Umbilical cord (tissue), 2 donors: ENCODE results near the gene CD44. TPM values are rescaled to one million over a fixed set of nuclear protein-coding genes. Genes with fewer than 3 reads are reported as not detected.

Experiments used
- DNase-seq: peaks from one replicate; pipeline ENCODE4 v3.0.0-alpha.2; 2015; ENCODE audit warnings: low spot score
- total RNA-seq: library from RNA; depleted of rRNA; stranded (reverse); fragments of >200 nt; gene quantifications from one replicate; pipeline ENCODE4 v1.2.3, GENCODE V29; 2014; ENCODE audit warnings: low replicate concordance; ENCODE audit not compliant: insufficient read depth

Gene CD44
- total RNA-seq, 1 donor from 2014 or later: 68.4 TPM

DNA sequence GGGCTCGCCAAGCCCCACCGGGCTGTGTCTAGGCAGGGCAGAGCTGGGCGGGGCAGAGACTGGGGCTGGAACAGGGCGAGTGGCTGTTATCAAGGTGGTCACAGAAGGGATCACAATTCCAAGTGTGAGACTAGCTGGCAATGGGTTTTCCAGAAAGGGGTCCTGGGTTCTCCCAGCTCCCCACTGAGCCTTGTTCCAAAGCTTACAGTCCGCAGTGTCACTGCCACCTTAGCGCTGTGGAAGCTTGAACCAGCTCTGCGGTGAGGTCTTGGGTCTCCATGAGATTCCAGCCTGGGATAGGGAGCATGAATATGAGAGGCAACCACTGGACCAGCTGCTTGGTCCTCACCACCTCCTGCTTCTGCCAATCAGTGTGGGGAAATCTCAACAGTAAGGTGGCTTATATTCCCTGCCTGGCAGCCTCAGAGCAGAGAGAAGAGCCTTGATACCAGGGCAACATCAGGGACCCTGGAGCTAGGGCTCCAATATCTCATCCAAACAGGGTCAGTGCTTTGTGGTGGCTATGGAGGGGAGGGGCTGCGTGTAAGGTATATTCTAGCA lies 831 bp downstream of the CD44 start:
- DNase-seq: no peak

DNA sequence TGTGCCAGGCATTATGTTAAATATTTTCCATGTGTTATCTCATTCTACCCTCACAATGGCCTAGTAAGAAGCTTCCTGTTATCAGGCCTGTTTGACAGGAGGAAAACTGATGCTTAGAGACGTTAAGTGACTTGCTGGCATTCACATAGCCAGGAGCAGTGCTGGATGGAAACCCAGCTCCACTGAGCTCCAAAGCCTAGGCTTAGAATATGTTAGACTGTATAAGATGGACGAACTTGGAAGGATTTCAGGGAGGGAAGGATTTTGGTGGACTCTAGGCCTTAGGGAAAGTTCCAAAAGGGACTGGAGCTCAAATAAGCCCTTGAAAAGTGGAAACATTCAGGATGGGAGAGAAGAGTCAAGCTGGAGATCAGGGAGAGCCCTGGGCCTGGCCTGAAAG lies 2.1 kb downstream of the CD44 start:
- DNase-seq: peak; percentile 51

DNA sequence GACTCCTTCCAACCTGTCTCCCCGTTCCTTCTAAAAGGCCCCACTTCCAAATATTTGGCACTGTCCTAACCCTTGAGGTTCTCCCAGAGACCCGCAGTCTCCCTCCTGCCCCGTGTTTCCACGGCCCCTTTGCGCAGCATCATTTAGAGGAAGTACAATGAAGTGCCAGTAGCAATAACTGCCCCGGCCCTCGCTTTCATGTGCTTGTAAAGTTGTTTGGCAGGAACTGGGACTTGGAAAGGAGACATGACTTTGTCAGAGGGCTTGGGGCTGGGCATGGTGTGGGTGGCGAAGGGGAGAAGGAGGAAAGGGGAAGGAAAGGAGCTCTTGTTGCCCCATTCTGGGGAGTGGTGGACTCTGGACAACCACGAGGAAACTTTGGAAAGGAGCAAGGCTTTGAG lies 2.6 kb downstream of the CD44 start:
- no peak for DNase-seq

DNA sequence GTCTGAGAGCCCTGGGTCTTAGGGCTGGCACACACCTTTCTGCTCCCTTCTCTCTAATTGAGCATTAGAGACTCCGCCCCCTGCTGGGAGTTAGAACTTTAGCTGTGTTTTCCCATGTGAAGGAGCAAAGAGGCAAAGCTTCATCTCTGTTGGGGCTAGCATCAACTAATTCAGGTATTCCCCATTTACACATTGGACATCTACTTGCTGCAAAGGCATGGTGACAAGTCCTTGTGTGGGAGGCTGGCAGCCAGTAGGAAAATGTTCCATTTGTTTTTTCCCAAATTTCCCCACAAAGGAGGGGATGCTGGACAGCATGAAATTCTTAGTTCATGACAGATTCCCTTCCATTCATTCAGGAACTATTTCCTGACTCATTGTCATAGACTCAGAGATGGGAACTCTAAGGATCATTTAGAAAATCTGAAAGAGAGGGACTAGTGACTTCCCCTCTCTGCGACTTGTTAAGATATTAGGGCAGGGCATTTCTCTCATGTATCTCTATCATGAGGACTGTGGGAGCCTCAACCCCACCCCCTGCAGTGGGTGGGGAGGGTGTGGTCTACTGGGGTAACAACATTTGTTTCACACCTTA lies 3.6 kb downstream of the CD44 start:
- no peak for DNase-seq

DNA sequence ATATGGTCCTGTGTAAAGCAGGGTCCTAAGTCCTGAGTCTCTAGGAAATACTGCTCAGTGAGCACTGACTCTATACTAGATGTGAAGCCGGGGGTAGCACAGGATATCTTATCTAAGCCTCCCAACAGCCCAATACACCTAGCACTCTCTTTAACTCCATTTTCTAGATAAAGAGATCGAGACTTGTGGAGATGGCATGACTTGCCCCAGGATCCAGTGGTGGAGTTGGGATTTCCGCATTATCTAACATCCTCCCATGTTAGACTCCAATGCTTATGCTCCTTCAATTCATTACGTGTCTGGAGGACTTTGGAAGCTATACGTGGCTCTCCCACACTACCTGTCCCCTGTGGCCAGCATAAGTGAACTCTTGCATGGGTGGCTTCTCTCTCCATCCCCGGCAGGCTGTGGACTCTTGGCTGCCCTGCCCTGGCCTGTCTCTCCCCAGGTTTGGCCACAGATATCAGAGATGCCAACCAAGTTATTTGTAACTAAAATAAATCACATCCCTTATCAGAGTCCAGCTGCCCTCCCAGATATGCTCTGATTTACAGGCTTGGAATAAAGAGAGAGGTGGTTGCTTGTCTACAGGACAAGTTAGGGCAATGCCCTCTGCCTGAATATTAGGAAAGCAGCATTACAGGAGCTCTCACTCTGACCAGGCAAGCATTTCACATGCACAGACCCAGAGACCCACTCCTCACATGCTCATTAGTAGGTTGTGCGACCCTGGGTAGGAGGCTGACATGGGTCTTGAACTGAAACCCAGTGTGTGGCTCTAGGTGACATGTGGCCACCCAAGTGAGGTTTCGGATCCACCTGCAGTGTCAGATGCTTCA lies 4.5 kb downstream of the CD44 start:
- no peak for DNase-seq

DNA sequence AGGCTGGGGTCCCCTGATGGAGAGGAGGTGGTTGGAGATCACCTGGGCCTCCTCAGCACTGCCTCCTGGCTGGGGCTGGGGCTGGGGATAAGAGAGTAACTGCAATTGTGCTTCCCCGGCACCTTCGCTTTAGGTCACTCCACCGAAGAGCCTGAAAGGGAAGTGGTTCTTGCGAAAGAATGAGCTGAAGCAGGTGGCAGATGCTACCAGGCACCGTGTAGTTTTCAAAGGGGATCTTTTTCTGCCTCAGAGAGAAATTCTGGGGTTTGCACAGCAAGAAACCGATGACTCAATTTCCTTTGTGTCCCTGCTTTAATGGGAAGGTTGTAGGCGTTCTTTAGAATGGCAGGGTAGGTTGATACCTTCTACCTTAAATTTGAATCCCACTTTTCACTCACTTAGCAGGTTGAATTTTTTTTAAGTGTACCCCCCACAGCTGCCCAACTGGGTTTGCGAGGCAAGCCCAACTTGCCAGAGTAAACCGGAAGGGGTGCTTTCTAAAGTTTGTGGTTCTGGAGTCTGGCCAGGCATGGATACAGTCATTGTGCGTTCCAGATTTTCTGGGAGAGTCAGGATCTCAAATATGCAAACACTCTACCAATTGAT lies 5.3 kb downstream of the CD44 start:
- no peak for DNase-seq

DNA sequence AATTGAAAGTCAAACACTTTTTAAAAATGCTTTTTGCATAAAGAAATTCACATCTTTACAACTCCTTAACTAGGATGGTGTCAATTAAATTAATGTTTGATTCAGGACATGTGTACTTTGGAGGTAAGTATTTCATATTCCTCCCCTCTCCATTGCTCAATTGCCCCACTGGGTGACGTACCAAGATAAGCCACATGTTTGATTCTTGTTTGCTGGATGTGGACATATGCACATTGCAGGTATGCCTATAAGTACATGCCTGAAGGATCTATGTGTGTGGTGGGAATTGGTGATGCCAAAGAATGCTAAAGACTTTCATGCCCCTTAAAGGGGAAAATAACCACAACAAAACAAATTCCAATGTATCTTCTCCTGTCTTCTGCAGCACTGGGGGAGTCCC lies 5.8 kb downstream of the CD44 start:
- no peak for DNase-seq

DNA sequence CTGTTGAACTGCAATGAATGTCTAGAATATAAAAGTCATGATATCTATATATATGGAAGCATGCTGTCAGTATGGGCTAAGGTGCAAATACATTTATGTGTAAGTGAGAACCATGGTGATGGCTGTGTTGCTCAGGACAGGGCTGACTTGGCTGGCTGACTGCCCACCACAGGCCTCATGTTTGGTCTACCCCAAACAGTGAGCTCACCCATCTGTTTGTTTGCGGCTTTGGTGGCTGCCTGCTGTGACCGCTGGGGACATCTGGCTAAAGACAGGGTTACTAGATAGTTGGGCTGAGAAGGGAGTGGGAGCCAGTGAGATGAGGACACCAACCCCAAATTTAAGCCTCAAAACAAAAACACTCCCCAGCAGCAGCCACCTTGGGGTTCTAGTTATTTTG lies 6.3 kb downstream of the CD44 start:
- no peak for DNase-seq

DNA sequence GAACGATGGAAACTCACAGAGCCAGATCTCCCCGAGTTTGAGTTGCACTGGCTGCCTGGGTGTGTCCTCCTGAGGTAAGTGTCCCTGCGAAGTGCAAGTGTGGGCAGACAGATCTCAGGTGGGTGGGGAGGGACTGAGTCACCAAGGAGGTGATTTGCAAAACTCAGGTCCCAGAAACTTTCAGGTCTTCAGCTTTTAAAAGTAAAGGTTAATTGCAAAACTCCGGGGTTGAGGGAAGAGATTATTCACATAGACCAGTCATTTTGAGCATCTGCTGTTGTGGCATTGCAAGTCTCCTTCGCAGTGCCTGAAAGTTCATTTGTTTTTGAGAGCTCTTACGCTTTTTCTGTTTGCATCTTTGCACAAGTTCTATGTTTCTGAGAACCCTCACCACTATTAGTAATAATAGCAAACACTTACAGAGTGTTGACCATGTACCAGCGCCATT lies 7.1 kb downstream of the CD44 start:
- no peak for DNase-seq

DNA sequence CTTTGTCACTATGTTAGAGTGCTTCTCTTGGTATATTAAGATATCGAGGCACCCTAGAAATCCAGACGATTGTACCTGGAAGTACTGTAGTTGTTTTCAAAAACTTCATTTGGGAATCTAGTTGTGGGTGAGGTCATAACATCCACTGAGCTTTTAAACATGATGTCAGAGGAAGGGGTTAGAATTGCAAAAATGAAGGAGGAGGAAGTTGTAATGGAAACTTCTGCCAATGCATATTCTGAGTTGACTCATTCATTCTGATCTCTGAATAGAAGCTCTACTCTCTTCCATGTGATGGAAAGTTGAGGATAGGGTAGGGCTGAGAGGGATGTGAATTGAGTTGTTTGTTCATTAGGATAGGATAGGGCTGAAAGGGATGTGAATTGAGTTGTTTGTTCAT lies 7.7 kb downstream of the CD44 start:
- no peak for DNase-seq

DNA sequence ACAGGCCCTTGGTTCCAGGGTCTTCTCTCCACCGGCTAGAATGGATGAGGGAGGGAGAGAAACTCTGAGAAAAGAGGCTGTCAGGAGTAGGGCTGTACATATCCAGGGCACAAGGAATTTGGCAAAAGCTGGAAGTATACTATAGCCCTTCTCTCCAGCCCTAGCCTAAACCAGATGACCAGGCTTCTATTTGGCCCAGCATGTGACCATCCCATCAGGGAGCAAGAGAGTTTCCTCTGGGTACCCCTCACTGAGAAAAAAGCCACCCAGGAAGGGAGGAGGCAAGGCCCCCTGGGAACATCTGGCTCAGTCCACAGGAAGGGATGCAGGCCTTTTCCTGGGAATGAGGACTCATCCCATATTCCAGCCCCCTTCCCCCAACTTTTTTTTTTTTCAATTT lies 8.3 kb downstream of the CD44 start:
- DNase-seq: no peak

DNA sequence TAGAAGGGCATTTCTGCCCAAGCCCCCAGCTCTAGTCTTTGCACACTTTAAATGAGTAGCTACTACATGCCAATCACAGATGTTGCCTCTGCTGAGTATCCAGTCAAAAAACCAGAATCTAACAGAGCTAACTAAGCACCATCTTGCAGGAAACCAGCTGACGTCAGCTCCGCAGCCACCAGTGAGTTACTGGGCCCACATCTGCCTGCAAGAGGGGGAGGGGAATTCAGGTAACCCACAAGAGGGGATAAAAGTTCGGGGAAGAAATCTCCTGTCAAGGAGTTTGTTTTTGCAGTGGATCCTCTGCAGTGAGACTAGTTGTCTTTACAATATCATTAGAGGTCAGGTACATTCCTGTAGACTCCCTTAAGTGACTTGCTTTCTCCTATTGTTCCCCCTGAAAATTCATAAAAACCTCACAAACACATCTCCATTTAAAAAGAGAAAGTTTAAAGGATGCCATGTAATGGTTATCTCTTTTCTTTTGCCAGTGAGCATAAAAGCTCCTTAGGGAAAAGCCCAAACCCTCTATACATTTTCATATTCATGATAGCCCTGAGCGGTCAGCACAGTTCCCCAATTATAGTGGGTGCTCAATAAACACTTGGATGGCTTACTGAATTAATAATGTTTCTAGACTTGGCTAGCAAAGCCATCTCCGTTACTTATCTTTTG lies 9.3 kb downstream of the CD44 start:
- no peak for DNase-seq

DNA sequence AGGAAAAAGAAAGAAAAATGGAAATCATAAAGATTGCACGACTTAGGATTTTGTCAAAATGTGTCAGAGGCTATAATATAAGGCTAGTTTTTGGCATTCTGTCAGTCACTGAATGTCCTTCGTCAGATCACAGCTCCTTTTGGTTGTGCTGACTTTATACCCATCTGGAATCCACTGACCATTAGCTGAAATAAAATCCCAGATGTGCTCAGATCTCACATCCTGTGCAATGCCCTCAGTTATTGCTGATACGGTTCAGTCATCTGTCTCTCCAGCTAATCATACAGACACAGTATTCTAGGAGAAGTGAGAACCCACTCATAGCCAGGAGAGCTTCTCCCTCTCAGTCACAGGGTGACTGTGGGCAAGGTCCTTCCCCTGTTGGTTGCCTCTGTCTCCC lies 11.5 kb downstream of the CD44 start:
- no peak for DNase-seq

DNA sequence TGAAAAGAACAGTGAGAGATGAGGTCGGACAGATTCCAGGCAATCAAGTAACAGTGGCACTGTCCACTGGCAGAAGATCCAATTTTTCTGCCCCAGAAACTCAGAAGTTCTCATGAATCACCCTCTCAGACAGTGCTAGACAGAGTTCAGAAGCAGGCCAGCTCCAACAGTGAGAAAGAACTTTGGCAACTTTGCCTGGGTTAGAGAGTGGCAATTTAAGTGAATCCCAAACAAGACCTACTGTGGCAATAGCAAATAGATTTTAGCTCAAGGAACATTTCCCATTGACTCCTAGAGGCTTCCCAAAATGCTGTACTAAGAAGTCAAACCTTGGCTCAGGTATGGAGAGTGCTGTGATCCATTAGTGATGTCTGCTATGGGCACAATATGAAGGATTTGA lies 12.3 kb downstream of the CD44 start:
- no peak for DNase-seq

DNA sequence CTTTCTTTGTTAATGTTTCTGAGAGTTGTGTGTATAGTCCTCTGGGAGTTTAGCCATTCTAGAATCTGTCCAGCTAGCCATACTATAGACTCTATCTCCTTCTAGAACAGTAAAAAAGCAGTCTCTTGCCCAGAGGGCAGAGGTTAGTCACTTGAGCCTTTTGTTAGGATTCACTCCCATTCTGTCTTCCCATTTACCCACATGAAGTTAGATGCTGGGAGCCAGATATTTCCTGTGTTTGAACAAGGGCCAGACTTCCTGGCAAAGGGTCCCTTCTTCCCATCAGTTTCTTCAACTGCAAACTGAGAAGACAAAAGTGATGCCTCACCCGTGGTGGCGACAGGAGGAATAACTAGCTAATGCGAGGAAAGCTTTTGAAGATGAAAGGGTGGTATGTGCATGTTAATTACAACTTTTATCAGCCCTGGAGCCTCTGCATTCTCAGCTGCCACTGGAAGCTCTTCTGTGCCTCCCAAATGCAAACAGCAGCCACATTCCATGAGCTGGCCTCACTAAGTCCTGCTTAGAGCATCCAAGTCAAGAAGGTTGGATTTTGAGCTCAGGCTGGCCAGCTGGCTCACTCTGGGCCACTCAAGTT lies 12.8 kb downstream of the CD44 start:
- DNase-seq: no peak

DNA sequence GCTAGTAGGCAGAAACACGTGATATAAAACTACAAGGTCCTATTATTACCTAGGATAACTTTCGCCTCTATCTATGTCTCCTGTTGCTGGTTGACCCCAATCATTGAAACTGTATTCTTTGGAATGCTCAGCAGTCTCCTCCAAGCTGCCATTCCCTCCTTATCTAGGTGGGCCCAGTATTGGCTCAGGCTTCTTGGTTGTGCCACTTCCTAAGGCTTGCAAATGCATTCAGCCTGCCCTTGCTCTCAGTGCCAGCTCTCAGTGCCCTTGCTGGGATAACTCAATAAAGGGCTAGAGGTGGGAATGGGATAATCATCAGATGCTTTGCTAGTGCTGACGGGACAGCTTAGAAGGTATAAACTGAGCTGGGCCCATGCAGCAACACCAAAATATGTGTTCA lies 13.6 kb downstream of the CD44 start:
- DNase-seq: no peak

DNA sequence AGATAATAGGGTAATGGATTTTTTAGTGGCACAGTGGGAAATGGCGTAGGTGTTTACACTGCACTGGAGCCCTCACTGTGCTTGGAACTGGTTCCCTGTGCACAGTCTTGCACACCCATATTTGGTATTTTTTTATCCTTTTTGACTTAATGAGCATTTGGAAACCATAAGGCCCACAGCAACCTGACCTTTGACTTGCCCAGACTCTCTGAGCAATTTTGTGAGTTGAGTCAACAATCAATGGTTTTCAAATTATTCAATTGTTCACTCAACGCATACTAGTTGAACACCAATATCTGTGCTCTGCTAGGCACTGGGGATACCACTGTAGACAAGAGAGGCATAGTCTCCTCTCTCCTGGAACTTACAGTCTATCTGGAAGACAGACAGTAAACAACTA lies 14.3 kb downstream of the CD44 start:
- no peak for DNase-seq

DNA sequence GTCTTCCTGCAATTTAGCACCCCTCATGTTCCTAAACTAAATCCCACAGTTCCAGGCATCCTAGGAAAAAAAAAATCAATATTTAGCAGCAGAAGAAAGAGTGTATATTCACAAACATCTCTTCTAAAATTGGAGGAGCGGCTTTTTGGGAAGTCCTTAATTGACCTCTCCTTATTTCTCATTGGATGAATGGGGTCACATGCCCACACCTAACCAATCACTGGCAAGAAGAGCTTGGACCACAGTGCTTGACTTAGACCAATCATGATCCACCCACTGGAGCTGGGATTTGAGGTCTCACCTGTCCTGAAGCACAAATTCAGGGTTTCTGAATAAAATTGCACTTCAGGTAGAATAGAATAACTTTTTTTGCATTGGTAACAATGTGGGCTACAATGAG lies 16.0 kb downstream of the CD44 start:
- DNase-seq: no peak

DNA sequence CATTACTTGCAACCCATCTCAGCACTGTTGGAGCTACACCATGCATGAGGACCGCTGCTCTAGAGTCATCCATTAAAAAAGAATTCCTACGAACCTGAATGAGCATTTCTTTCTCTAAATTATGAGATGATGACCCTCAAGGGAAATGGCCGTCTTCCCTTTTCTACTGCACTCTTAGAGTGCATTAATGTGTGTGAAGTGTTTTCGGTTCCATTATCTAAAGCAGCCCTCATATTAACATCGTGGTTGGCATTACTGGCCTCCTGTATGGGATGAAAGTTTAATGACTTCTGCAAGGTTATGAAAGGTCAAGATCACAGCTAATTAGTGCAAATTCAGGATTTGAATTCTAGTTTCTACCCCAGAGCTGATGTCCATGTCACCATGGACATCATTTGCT lies 16.7 kb downstream of the CD44 start:
- DNase-seq: no peak

DNA sequence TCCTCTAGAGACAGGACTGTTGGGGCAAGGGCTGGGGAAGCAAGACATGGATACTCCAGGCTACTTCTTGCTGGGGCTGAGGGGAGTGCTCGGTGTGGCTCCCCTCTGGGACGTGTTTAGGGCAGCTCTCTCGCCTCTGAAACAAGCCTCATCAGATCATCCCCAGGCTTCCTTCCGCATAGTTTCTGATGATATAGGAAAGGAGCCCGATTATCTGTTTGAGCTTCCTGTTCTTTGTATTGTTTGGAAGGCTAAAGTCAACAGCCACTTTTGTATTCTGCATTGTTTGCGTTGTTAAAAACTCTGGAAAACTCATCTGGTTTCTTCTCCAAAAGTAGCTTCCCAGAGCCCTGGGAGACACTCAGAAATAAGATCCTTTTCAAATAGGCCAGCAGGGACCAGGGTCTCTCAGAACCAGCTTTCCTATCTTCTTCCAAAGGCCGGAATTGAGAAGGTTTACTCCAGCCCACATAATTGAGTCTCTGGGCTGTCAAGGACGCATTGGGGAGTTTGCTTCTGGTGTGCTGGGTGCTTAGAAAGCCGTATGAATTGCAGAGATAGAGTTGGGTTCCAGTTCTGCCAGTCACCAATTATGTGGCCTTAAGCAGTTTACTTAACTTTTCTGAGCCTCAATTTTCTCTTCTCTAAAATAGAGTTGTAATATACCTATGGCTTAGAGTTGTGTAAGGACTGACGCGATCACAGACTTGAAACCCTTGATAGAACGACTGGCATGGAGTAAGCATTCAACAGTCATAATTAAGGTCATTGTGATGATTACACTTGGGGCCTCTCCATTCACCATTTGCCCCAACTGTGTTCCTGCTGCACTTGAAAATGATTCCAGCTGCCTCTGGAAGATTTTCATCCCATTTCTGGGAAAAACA lies 19.1 kb downstream of the CD44 start:
- DNase-seq: no peak
